Measurements from ENCODE around the gene KLK5. TPM values are rescaled to one million over a fixed set of nuclear protein-coding genes. Genes with fewer than 3 reads are reported as not detected.
"Not testable (repeated sequence)": the region's sequence is repeated elsewhere in the genome, so short reads cannot be mapped to it uniquely, and the experiment has no call there.

Gene KLK5
- total RNA-seq, 1 experiment from 2014 or later, result 0.19 TPM

GRCh38 chr19:50994129-50994528 lies 41.3 kb upstream of the KLK5 start:
- CTCF ChIA-PET, result interaction anchor here (2.1 kb wide), 1 partner anchor 28 kb away, joined by 6 read pairs; no protein-coding TSS in a partner anchor

GRCh38 chr19:50992666-50993035 lies 39.8 kb upstream of the KLK5 start:
- no peaks in the 10 kb centered on the region for H3K36me3 Mint-ChIP-seq (ENCODE audit: insufficient read depth, unreplicated experiment)
- BruUV-seq (replicated peaks), result no TSS peak
- H3K4me1 Mint-ChIP-seq (ENCODE audit: insufficient read depth, unreplicated experiment), result no peaks in the 10 kb centered on the region
- intact Hi-C loops (cut with micrococcal nuclease), result no loop called here
- TF ChIP-seq, protein P1, sequence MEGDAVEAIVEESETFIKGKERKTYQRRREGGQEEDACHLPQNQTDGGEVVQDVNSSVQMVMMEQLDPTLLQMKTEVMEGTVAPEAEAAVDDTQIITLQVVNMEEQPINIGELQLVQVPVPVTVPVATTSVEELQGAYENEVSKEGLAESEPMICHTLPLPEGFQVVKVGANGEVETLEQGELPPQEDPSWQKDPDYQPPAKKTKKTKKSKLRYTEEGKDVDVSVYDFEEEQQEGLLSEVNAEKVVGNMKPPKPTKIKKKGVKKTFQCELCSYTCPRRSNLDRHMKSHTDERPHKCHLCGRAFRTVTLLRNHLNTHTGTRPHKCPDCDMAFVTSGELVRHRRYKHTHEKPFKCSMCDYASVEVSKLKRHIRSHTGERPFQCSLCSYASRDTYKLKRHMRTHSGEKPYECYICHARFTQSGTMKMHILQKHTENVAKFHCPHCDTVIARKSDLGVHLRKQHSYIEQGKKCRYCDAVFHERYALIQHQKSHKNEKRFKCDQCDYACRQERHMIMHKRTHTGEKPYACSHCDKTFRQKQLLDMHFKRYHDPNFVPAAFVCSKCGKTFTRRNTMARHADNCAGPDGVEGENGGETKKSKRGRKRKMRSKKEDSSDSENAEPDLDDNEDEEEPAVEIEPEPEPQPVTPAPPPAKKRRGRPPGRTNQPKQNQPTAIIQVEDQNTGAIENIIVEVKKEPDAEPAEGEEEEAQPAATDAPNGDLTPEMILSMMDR (IDR thresholded peaks at IDR 0.05; ENCODE audit: unreplicated experiment), result no peak
- DNase-seq (ENCODE audit: unreplicated experiment), result no peak
- H3K4me3 Mint-ChIP-seq (ENCODE audit: unreplicated experiment), result no peak overlapping the region
- POLR2A ChIA-PET, result interaction anchor here (1.6 kb wide), 1 partner anchor 24 kb away, joined by 4 read pairs; no protein-coding TSS in a partner anchor
- H3K27me3 Mint-ChIP-seq (ENCODE audit: insufficient read depth, unreplicated experiment), result peaks cover 22% of the 10 kb centered on the region
- peaks cover 14% of the 10 kb centered on the region for H3K9me3 Mint-ChIP-seq (ENCODE audit: unreplicated experiment)
- CTCF ChIA-PET, result interaction anchor here (1.0 kb wide), 1 partner anchor 70 kb away, joined by 4 read pairs; no protein-coding TSS in a partner anchor
- H3K27ac Mint-ChIP-seq (ENCODE audit: low read depth, unreplicated experiment), result no peak overlapping the region

More at GRCh38 chr19:50994129-50994528, 41.3 kb upstream of the KLK5 start:
- peaks cover 26% of the 10 kb centered on the region for H3K27me3 Mint-ChIP-seq (ENCODE audit: insufficient read depth, unreplicated experiment)
- POLR2A ChIA-PET, result interaction anchor here (1.6 kb wide), 1 partner anchor 23 kb away, joined by 4 read pairs; no protein-coding TSS in a partner anchor
- H3K36me3 Mint-ChIP-seq (ENCODE audit: insufficient read depth, unreplicated experiment), result no peaks in the 10 kb centered on the region
- H3K4me1 Mint-ChIP-seq (ENCODE audit: insufficient read depth, unreplicated experiment), result no peaks in the 10 kb centered on the region
- no TSS peak for BruUV-seq (replicated peaks)
- TF ChIP-seq, protein P1 (IDR thresholded peaks at IDR 0.05; ENCODE audit: unreplicated experiment), result no peak
- intact Hi-C loops (cut with micrococcal nuclease), result no loop called here
- no peak for DNase-seq (ENCODE audit: unreplicated experiment)
- no peak overlapping the region for H3K4me3 Mint-ChIP-seq (ENCODE audit: unreplicated experiment)
- no peak overlapping the region for H3K27ac Mint-ChIP-seq (ENCODE audit: low read depth, unreplicated experiment)
- H3K9me3 Mint-ChIP-seq (ENCODE audit: unreplicated experiment), result peaks cover 19% of the 10 kb centered on the region

- peaks cover 27% of the 10 kb centered on the region for H3K27me3 Mint-ChIP-seq (ENCODE audit: insufficient read depth, unreplicated experiment)
- DNase-seq (ENCODE audit: unreplicated experiment); intact Hi-C loops (cut with micrococcal nuclease); POLR2A ChIA-PET; H3K9me3 Mint-ChIP-seq (ENCODE audit: unreplicated experiment); H3K4me3 Mint-ChIP-seq (ENCODE audit: unreplicated experiment); BruUV-seq (replicated peaks); CTCF ChIA-PET; H3K4me1 Mint-ChIP-seq (ENCODE audit: insufficient read depth, unreplicated experiment); H3K36me3 Mint-ChIP-seq (ENCODE audit: insufficient read depth, unreplicated experiment); H3K27ac Mint-ChIP-seq (ENCODE audit: low read depth, unreplicated experiment): not testable (repeated sequence)
Measured at GRCh38 chr19:50984416-50984815, 31.6 kb upstream of the KLK5 start.

- TF ChIP-seq, protein P1 (IDR thresholded peaks at IDR 0.05; ENCODE audit: unreplicated experiment), result no peak
- peaks cover 4% of the 10 kb centered on the region for H3K4me1 Mint-ChIP-seq (ENCODE audit: insufficient read depth, unreplicated experiment)
- peaks cover 21% of the 10 kb centered on the region for H3K27me3 Mint-ChIP-seq (ENCODE audit: insufficient read depth, unreplicated experiment)
- H3K27ac Mint-ChIP-seq (ENCODE audit: low read depth, unreplicated experiment), result no peak within 1 kb of the TSS
- intact Hi-C loops (cut with micrococcal nuclease), result no loop called here
- ChIA-PET CTCF (no interaction called here), POLR2A (no interaction called here)
- H3K36me3 Mint-ChIP-seq (ENCODE audit: insufficient read depth, unreplicated experiment), result no peaks in the 10 kb centered on the region
- H3K9me3 Mint-ChIP-seq (ENCODE audit: unreplicated experiment), result no peaks in the 10 kb centered on the region
- no peak within 1 kb of the TSS for H3K4me3 Mint-ChIP-seq (ENCODE audit: unreplicated experiment)
- no TSS peak for BruUV-seq (replicated peaks)
- DNase-seq (ENCODE audit: unreplicated experiment), result no peak
Measured at GRCh38 chr19:50983625-50984292, 30.9 kb upstream of the KLK5 start, which contains the start of gene KLK7. TSS of gene KLK7 (minus strand) at chr19:50983917. CDS start at chr19:50982399, 1,518 bp downstream.
